ENCODE measurements around the gene PLB1. TPM values are rescaled to one million over a fixed set of nuclear protein-coding genes. Genes with fewer than 3 reads are reported as not detected.

PLB1 gene
- total and polyA plus RNA-seq, 9 of the 15 experiments (the other 6 are each of a cell fraction or from before 2014, with no cell fraction given) = 0.01 to 0.09 (median 0.07) TPM; not detected in 2

- no peak for TF ChIP-seq SREBF2 (CRISPR knock-in tag; IDR thresholded peaks at IDR 0.05)
- TF ChIP-seq, protein P1, sequence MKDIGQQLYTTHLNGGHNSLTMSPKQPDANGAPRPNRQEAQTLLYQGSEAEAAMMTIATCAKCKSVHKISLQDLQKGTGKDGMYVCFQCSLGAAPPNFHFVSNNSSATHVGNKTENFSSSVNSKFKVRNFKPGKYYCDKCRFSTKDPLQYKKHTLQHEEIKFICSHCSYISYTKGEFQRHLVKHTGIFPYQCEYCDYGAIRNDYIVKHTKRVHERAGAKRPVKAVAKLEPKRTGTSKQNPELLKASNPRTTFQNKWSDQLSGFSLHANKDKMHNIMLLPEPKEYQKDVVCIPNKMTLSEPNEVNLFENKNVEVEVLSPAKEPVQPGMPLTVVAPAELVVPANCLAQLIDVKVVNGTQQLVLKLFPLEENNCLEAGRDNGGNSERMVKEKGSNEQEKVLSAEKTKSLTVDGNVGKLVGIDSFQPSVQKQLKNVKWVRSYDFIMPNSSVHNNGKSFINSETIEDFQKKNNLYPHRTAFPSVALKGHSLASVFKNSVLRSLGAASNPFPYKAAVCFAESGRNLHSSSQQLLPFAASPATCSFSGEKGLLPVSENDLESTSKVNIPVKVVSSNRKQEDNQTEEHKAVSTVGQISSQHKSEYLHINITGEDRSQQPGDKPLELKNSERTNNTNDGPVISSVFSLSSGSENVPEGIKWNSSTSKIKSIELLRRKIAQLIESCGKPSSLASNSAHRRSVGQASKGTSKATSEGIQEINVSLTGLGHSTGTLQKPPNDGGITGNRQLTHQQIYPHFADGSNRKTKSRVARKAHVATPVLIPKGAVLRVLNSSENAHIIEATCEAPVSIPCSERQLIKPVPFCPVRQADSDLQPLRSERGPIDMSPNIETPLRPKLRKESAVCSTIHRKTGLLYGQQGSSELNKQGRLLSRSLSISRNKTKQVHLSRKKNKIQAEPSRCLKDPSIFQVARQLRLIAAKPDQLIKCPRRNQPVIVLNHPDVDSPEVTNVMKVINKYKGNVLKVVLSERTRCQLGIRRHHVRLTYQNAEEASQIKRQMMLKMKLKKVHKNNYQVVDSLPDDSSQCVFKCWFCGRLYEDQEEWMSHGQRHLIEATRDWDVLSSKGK (CRISPR knock-in tag; IDR thresholded peaks at IDR 0.05) = no peak
- no peak for TF ChIP-seq ZFP1 (CRISPR knock-in tag; IDR thresholded peaks at IDR 0.05)
- TF ChIP-seq ZBTB8A (IDR thresholded peaks at IDR 0.05; ENCODE audit: partially characterized antibody) = no peak
- TF ChIP-seq ZBED1 (IDR thresholded peaks at IDR 0.05) = no peak
- no peak for TF ChIP-seq BACH1 (tag; IDR thresholded peaks at IDR 0.05)
Measured at GRCh38 chr2:28490558-28490957, 5.3 kb upstream of the PLB1 start (continued).

- peaks cover 2% of the 10 kb centered on the region for H3K9me1 ChIP-seq (ENCODE audit: control insufficient read depth, insufficient read depth, low read length)
- ChIA-PET POLR2A (interaction anchor here (0.6 to 1.6 kb wide), 4 partner anchors 19 to 105 kb away, joined by 3 to 5 read pairs (median 4); no protein-coding TSS in a partner anchor), CTCF (ENCODE audit: low intra/inter-chr PET ratio) (no interaction called here)
- H3K4me1 ChIP-seq (replicated peaks in 1 of 2; ENCODE audit: control insufficient read depth in 2 of 2, insufficient read depth in 2 of 2, low read length in 2 of 2) = no peaks in the 10 kb centered on the region
- H3K27ac ChIP-seq (ENCODE audit: extremely low read depth, low read depth, low read length) = no peak overlapping the region
- no peak overlapping the region for H3K4me3 ChIP-seq
- intact Hi-C loops (cut with micrococcal nuclease) = no loop called here
- BruUV-seq (replicated peaks) = no TSS peak
- no peaks in the 10 kb centered on the region for H3K36me3 ChIP-seq (ENCODE audit: control insufficient read depth, insufficient read depth, low read length)
- 0% methylated on average over 1 of the region's 1 CpG for WGBS (ENCODE audit: insufficient coverage, low coverage, missing lambda C conversion rate)
- FAIRE-seq (no peak), ATAC-seq (no peak), DNase-seq (ENCODE audit: extremely low read depth in 1 of 4, low spot score in 3 of 4) (no peak)
- in situ Hi-C loops (cut with MboI) = no loop called here
- peaks cover 13 to 52% of the 10 kb centered on the region in 2 experiments; a peak in 4 of 5 replicates for H3K27me3 ChIP-seq (ENCODE audit: control insufficient read depth in 2 of 2, insufficient read depth in 2 of 2, low read length in 2 of 2)
- H2AFZ ChIP-seq (ENCODE audit: low read depth, low read length) = no peak overlapping the region
- no peak for TF ChIP-seq ZNF507 (tag; conservative IDR thresholded peaks at IDR 0.05)
- TF ChIP-seq CEBPB (tag; IDR thresholded peaks at IDR 0.05) = no peak
- no peak for TF ChIP-seq RHOXF2B (CRISPR knock-in tag; conservative IDR thresholded peaks at IDR 0.05)
- no peaks in the 10 kb centered on the region for H3K9me3 ChIP-seq (replicated peaks; ENCODE audit: control insufficient read depth, insufficient read depth, low read depth, low read length)
- H3K9ac ChIP-seq (ENCODE audit: insufficient read depth in 1 of 2, low read depth in 2 of 2, low read length in 2 of 2) = no peak overlapping the region
- no peaks in the 10 kb centered on the region for H3K79me2 ChIP-seq (ENCODE audit: control insufficient read depth, insufficient read depth, low read length)
- no peaks in the 10 kb centered on the region for H4K20me1 ChIP-seq (replicated peaks; ENCODE audit: control insufficient read depth, insufficient read depth, low read length)
- H3K4me2 ChIP-seq (ENCODE audit: insufficient read depth, low read length) = no peak overlapping the region
Measured at GRCh38 chr2:28492282-28492681, 3.6 kb upstream of the PLB1 start.

Measured in K562 (cell line).